GM12872 (cell line): ENCODE results near the gene NF1.

Experiments
- TF ChIP-seq, protein P1 (sequence below): IDR thresholded peaks from 3 replicates; pipeline ENCODE4 v1.5.1; 2011; ENCODE audit warnings: low read depth, mild to moderate bottlenecking, low read length, moderate library complexity; ENCODE audit not compliant: insufficient read depth

NF1 gene

DNA sequence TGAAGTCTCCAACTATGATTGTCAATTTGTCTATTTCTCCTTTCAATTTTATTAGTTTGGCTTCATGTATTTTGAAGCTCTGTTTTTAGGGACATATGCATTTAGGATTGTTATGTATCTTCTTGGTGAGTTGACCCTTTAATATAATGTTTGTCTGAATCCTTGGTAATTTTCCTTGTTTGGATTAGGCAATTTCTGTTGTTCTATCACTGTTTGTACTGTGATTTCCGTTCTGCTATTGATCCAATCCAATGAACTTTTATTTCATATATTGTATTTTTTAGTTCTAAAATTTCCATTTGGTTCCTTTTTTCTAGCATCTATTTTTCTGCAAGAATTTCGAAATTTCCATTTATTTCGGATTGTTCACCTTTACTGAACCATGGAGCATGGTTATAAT, 327.7 kb downstream of the NF1 start:
- TF ChIP-seq, protein P1, sequence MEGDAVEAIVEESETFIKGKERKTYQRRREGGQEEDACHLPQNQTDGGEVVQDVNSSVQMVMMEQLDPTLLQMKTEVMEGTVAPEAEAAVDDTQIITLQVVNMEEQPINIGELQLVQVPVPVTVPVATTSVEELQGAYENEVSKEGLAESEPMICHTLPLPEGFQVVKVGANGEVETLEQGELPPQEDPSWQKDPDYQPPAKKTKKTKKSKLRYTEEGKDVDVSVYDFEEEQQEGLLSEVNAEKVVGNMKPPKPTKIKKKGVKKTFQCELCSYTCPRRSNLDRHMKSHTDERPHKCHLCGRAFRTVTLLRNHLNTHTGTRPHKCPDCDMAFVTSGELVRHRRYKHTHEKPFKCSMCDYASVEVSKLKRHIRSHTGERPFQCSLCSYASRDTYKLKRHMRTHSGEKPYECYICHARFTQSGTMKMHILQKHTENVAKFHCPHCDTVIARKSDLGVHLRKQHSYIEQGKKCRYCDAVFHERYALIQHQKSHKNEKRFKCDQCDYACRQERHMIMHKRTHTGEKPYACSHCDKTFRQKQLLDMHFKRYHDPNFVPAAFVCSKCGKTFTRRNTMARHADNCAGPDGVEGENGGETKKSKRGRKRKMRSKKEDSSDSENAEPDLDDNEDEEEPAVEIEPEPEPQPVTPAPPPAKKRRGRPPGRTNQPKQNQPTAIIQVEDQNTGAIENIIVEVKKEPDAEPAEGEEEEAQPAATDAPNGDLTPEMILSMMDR = no peak

- TF ChIP-seq, protein P1 = no peak
Observed at GRCh38 chr17:31424944-31425281, 330.1 kb downstream of the NF1 start.

DNA sequence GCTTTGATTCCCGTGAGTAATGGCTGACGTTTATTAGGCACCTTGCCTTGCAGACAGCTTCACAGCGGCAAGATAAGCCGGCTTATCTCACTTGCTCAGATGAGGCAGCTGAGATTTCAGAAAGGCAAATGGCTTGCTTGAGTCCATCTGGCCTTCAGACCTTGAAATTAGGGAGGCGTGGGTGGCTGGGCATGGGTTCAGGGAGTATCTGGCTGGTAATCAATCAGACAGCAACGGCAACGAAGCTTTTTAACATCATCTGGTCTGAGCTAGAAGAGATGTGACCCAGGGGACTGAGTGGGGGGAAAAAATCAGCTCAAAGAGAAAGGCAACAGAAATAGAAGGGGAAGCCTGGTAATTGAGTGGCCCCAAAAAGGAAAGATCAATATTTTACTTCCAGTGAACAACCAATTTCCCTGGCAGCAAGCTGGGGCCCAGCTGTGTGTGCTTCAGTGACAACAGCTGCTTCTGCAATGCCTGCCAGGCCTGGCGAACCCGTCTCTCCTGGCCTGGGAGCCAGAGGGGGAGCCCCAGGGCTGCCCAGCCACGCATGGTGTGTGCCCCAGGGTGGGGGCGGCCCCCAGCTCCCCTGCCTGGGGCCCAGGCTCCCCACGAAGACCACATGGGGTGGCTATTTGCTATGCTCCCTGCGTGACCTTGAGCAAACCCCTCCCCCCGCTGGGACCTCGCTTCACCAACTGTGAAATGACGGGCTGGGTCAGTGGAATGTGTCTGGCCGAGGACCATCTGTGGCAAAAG, 330.7 kb downstream of the NF1 start:
- TF ChIP-seq, protein P1 = no peak
